Peyer's patch (tissue), 4 donors: ENCODE measurements around the gene AANAT.

ENCODE experiments used
- POLR2A ChIP-seq, 2 donors: fragments of 450-650 bp; IDR thresholded peaks; one replicate each; pipeline ENCODE4 v1.5.1; 2017; ENCODE audit warnings: antibody characterized with exemption in 2 of 2, mild to moderate bottlenecking in 2 of 2, moderate library complexity in 2 of 2
- TF ChIP-seq, protein P1 (sequence below), 6 experiments: fragments of 450-650 bp in 4 of 6; fragments of 200-600 bp in 2 of 6; sonication (generic) in 1 of 6; IDR thresholded peaks; one replicate each; pipeline ENCODE4 v1.5.1; 2017 to 2019; ENCODE audit warnings: antibody characterized with exemption in 6 of 6, mild to moderate bottlenecking in 3 of 6, moderate library complexity in 1 of 6

DNA sequence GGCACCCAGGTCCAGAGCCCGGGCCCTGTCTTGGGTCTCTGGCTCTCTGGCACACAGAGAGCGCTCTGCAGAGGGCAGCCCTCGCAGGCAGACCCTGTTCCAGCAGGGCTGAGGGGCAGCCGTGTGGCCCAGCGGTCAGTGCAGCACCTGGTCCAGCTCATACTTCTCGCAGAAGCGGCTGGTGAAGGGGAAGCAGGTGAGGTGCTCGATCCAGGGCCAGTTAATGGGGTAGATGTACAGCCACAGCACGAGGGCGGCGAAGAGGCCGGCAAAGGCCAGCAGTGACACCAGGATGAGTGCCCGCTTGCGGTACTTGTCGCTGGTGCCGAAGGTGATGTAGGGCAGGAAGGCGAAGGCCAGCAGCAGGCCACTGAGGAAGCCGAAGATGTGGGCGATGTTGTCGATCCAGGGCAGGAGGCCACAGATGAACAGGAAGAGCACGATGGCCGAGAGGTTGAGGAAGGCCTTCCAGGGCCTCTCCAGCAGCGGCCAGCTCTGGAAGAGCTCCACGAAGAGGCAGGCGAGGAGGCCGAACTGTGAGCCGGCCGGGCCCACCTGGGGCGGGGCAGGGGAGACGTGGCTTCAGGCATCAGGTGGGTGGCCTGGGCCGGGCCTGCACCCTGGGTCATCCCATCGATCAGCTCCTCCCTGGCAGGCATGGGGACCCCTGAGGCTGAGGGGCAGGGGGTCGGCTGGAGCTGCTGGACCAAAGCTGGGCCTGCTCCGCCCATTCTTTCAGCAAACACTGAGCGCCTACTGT lies 4.3 kb downstream of the AANAT start:
- no peak for TF ChIP-seq POLR2A (IDR thresholded peaks at IDR 0.05)
- TF ChIP-seq, protein P1, sequence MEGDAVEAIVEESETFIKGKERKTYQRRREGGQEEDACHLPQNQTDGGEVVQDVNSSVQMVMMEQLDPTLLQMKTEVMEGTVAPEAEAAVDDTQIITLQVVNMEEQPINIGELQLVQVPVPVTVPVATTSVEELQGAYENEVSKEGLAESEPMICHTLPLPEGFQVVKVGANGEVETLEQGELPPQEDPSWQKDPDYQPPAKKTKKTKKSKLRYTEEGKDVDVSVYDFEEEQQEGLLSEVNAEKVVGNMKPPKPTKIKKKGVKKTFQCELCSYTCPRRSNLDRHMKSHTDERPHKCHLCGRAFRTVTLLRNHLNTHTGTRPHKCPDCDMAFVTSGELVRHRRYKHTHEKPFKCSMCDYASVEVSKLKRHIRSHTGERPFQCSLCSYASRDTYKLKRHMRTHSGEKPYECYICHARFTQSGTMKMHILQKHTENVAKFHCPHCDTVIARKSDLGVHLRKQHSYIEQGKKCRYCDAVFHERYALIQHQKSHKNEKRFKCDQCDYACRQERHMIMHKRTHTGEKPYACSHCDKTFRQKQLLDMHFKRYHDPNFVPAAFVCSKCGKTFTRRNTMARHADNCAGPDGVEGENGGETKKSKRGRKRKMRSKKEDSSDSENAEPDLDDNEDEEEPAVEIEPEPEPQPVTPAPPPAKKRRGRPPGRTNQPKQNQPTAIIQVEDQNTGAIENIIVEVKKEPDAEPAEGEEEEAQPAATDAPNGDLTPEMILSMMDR (IDR thresholded peaks at IDR 0.05) = no peak
